ENCODE data around the gene DNLZ. TPM values are rescaled to one million over a fixed set of nuclear protein-coding genes. Genes with fewer than 3 reads are reported as not detected.

Gene DNLZ
- polyA plus RNA-seq, 2 of the 4 experiments (the other 2 are of a cell fraction), result 8.0 to 19.9 TPM

GRCh38 chr9:136318776-136319241, 44.7 kb downstream of the DNLZ start:
- Histone ChIP-seq H3K9me3 (peaks cover 15% of the 10 kb centered on the region), H3K4me2 (no peak overlapping the region), H3K4me3 (no peak overlapping the region), H3K27ac (no peak overlapping the region), H3K4me1 (no peaks in the 10 kb centered on the region)
- DNase-seq (ENCODE audit: low read depth in 1 of 2, low spot score in 1 of 2), result no peak
- CTCF ChIA-PET, result interaction anchor here (0.6 to 0.9 kb wide), 2 partner anchors 35 to 885 kb away, joined by 3 read pairs; no protein-coding TSS in a partner anchor
- ATAC-seq, result no peak
- 64% methylated on average over 4 of the region's 16 CpGs for WGBS (ENCODE audit: missing lambda C conversion rate)
- POLR2A ChIA-PET, result interaction anchor here (1.1 kb wide), 1 partner anchor 44 kb away, joined by 3 read pairs; no protein-coding TSS in a partner anchor
- no peak for FAIRE-seq
- TF ChIP-seq ESRRA (IDR thresholded peaks at IDR 0.05; ENCODE audit: borderline replicate concordance, low read length) (no peak), ZSCAN20 (CRISPR knock-in tag; IDR thresholded peaks at IDR 0.05) (no peak), MAZ (IDR thresholded peaks at IDR 0.05; ENCODE audit: borderline replicate concordance, low read depth, low read length) (no peak), MAX (IDR thresholded peaks at IDR 0.05) (no peak), HOXA7 (CRISPR knock-in tag; IDR thresholded peaks at IDR 0.05) (no peak), JUN (IDR thresholded peaks at IDR 0.05) (no peak)

GRCh38 chr9:136318111-136318775, 45.3 kb downstream of the DNLZ start:
- no peak overlapping the region for H3K4me2 ChIP-seq
- H3K27ac ChIP-seq, result no peak overlapping the region
- no peak for TF ChIP-seq MAFK (IDR thresholded peaks at IDR 0.05; ENCODE audit: partially characterized antibody)
- TF ChIP-seq TFCP2L1 (CRISPR knock-in tag; IDR thresholded peaks at IDR 0.05), result no peak
- TF ChIP-seq BCL3 (IDR thresholded peaks at IDR 0.05), result no peak
- no peak for TF ChIP-seq PBX3 (IDR thresholded peaks at IDR 0.05)
- TF ChIP-seq NPAS2 (CRISPR knock-in tag; IDR thresholded peaks at IDR 0.05; ENCODE audit: borderline replicate concordance), result no peak
- TF ChIP-seq ZFP36 (IDR thresholded peaks at IDR 0.05; ENCODE audit: borderline replicate concordance, partially characterized antibody), result no peak
- TF ChIP-seq MYC (IDR thresholded peaks at IDR 0.05; ENCODE audit: borderline replicate concordance, low read length), result no peak
- TF ChIP-seq HOXA7 (CRISPR knock-in tag; IDR thresholded peaks at IDR 0.05), result no peak
- TF ChIP-seq RNF2 (IDR thresholded peaks at IDR 0.05; ENCODE audit: borderline replicate concordance, low read depth), result no peak
- no peak for TF ChIP-seq JUN (IDR thresholded peaks at IDR 0.05)
- TF ChIP-seq MAX (IDR thresholded peaks at IDR 0.05), result no peak
- TF ChIP-seq JUNB (IDR thresholded peaks at IDR 0.05), result no peak
- TF ChIP-seq KDM1A (IDR thresholded peaks at IDR 0.05; ENCODE audit: low read depth), result no peak
- no peak for TF ChIP-seq HDAC2 (IDR thresholded peaks at IDR 0.05)
- no peak for TF ChIP-seq POLR2AphosphoS2 (conservative IDR thresholded peaks at IDR 0.05; ENCODE audit: low read length)
- TF ChIP-seq CBX8 (IDR thresholded peaks at IDR 0.05), result no peak
- TF ChIP-seq RCOR1 (IDR thresholded peaks at IDR 0.05; ENCODE audit: low read depth, low read length), result no peak
- TF ChIP-seq HES2 (IDR thresholded peaks at IDR 0.05), result no peak
- ChIA-PET POLR2A (interaction anchor here (1.1 kb wide), 1 partner anchor 45 kb away, joined by 3 read pairs; no protein-coding TSS in a partner anchor), CTCF (interaction anchor here (0.9 kb wide), 1 partner anchor 81 kb away, joined by 3 read pairs; no protein-coding TSS in a partner anchor)
- FAIRE-seq (no peak), ATAC-seq (no peak), DNase-seq (ENCODE audit: low read depth in 1 of 2, low spot score in 1 of 2) (no peak)
- 77% methylated on average over 17 of the region's 21 CpGs for WGBS (ENCODE audit: missing lambda C conversion rate)
- no peak overlapping the region for H3K4me3 ChIP-seq
- no peaks in the 10 kb centered on the region for H3K4me1 ChIP-seq
- H3K9me3 ChIP-seq, result peaks cover 15% of the 10 kb centered on the region

Measured in A549 (cell line).